T follicular helper cell (primary cell): ENCODE data around the gene LHPP.
"Not testable (repeated sequence)": the region's sequence is repeated elsewhere in the genome, so short reads cannot be mapped to it uniquely, and the experiment has no call there.

Experiments used
- DNase-seq: peaks from one replicate; pipeline ENCODE4 v3.0.0-alpha.2; 2020; ENCODE audit warnings: low read depth
- total RNA-seq, 2 experiments: gene quantifications; one replicate each; lab custom pipeline; 2026; lab: John Stamatoyannopoulos, UW

The LHPP gene
- total RNA-seq, result 2.1 to 9.5 reads per million in 2 experiments

- peak; percentile 76 for DNase-seq
These were observed at the start of gene LHPP for GRCh38 chr10:124461642-124462347. Gene LHPP (plus strand): TSS chr10:124461823. CDS start chr10:124461863, 40 bp downstream.

- DNase-seq, result no peak
These were observed 47.5 kb upstream of the LHPP start for GRCh38 chr10:124414076-124414475.

- no peak for DNase-seq
These were observed 46.4 kb upstream of the LHPP start for GRCh38 chr10:124415210-124415609.

- no peak for DNase-seq
These were observed 44.9 kb upstream of the LHPP start for GRCh38 chr10:124416733-124417132.

GRCh38 chr10:124417895-124418725 is 43.5 kb upstream of the LHPP start:
- DNase-seq, result peak; percentile 23

- peak; percentile 95 for DNase-seq
These were observed 42.7 kb upstream of the LHPP start, which contains the start of gene OAT for GRCh38 chr10:124418726-124419501. Gene OAT (minus strand): TSS chr10:124418923. CDS start chr10:124412171, 6,752 bp downstream.

- DNase-seq, result no peak
These were observed 42.0 kb upstream of the LHPP start for GRCh38 chr10:124419635-124420034.

- no peak for DNase-seq
These were observed 41.4 kb upstream of the LHPP start for GRCh38 chr10:124420254-124420653.

- DNase-seq, result no peak
These were observed 38.9 kb upstream of the LHPP start for GRCh38 chr10:124422742-124423141.

- no peak for DNase-seq
These were observed 37.8 kb upstream of the LHPP start for GRCh38 chr10:124423813-124424212.

- no peak for DNase-seq
These were observed 36.2 kb upstream of the LHPP start for GRCh38 chr10:124425227-124425962.

GRCh38 chr10:124428207-124428777 is 33.3 kb upstream of the LHPP start:
- no peak for DNase-seq

- no peak for DNase-seq
These were observed 32.0 kb upstream of the LHPP start for GRCh38 chr10:124429576-124429975.

- no peak for DNase-seq
These were observed 31.5 kb upstream of the LHPP start for GRCh38 chr10:124430077-124430476.

- DNase-seq, result no peak
These were observed 28.2 kb upstream of the LHPP start for GRCh38 chr10:124433461-124433860.

GRCh38 chr10:124435683-124436082 is 25.9 kb upstream of the LHPP start:
- DNase-seq, result not testable (repeated sequence)

GRCh38 chr10:124436191-124436638 is 25.4 kb upstream of the LHPP start:
- DNase-seq, result no peak

GRCh38 chr10:124441694-124442093 is 19.9 kb upstream of the LHPP start:
- not testable (repeated sequence) for DNase-seq

GRCh38 chr10:124446830-124447750 is 14.5 kb upstream of the LHPP start:
- DNase-seq, result no peak
